WTC11 (cell line): ENCODE results near the gene AFG3L2. TPM values are rescaled to one million over a fixed set of nuclear protein-coding genes. Genes with fewer than 3 reads are reported as not detected.

ENCODE experiments used
- ATAC-seq: fragments of 200-7000 bp; cut with Tn5 transposase; 2 replicates; pipeline ENCODE4 v1.10.0; 2021; ENCODE audit warnings: mild to moderate bottlenecking, moderate library complexity
- CTCF ChIA-PET: fragments of 300-600 bp; sonication (Branson Sonifier 250); formaldehyde crosslinking; loops from one replicate; lab custom pipeline; 2021; ENCODE audit warnings: antibody characterized with exemption; lab: Charles Lee
- POLR2A ChIA-PET: fragments of 350-600 bp; sonication (Branson Sonifier 250); formaldehyde crosslinking; loops from one replicate; lab custom pipeline; 2021; ENCODE audit warnings: antibody characterized with exemption; lab: Charles Lee
- DNase-seq: peaks from one replicate; pipeline ENCODE4 v3.0.0; 2021; ENCODE audit warnings: low spot score
- H3K27ac Mint-ChIP-seq: 2 replicates; pipeline ENCODE4 v1.8.0; 2021; ENCODE audit warnings: mixed read lengths
- H3K27me3 Mint-ChIP-seq: 2 replicates; pipeline ENCODE4 v1.8.0; 2021; ENCODE audit warnings: low read depth, mild to moderate bottlenecking, moderate library complexity, mixed read lengths
- H3K36me3 Mint-ChIP-seq: 2 replicates; pipeline ENCODE4 v1.8.0; 2021; ENCODE audit warnings: mixed read lengths
- H3K4me1 Mint-ChIP-seq: 2 replicates; pipeline ENCODE4 v1.8.0; 2022; ENCODE audit warnings: mixed read lengths
- H3K4me3 Mint-ChIP-seq: 2 replicates; pipeline ENCODE4 v1.8.0; 2021; ENCODE audit warnings: mild to moderate bottlenecking, moderate library complexity, mixed read lengths
- H3K9me3 Mint-ChIP-seq: 2 replicates; pipeline ENCODE4 v1.8.0; 2021; ENCODE audit warnings: mixed read lengths
- HMGA2 ChIP-seq: fragments of 250-450 bp; sonication (Bioruptor Pico); IDR thresholded peaks from 2 replicates; pipeline ENCODE4 v1.4.0; 2021; ENCODE audit warnings: mild to moderate bottlenecking, moderate library complexity
- NFYB ChIP-seq: sonication (generic); formaldehyde crosslinking; conservative IDR thresholded peaks from 2 replicates; pipeline ENCODE4 v1.8.0; 2022; ENCODE audit warnings: low read depth, missing genetic modification reagents
- RELA ChIP-seq: sonication (generic); formaldehyde crosslinking; IDR thresholded peaks from 2 replicates; pipeline ENCODE4 v1.8.1; 2022; ENCODE audit warnings: missing genetic modification reagents, mild to moderate bottlenecking, borderline replicate concordance
- SMAD3 ChIP-seq: sonication (generic); formaldehyde crosslinking; IDR thresholded peaks from 2 replicates; pipeline ENCODE4 v1.8.0; 2022; ENCODE audit warnings: missing genetic modification reagents, mild to moderate bottlenecking, borderline replicate concordance
- SMAD4 ChIP-seq: sonication (generic); formaldehyde crosslinking; IDR thresholded peaks from 2 replicates; pipeline ENCODE4 v1.8.0; 2022; ENCODE audit warnings: mild to moderate bottlenecking, missing genetic modification reagents
- TCF7 ChIP-seq: sonication (generic); formaldehyde crosslinking; IDR thresholded peaks from 2 replicates; pipeline ENCODE4 v1.8.0; 2022; ENCODE audit warnings: mild to moderate bottlenecking, low read depth, missing genetic modification reagents, moderate library complexity
- ZNF138 ChIP-seq: sonication (generic); formaldehyde crosslinking; conservative IDR thresholded peaks from 2 replicates; pipeline ENCODE4 v1.8.1; 2022; ENCODE audit warnings: mild to moderate bottlenecking, moderate library complexity, missing genetic modification reagents
- ZNF219 ChIP-seq: sonication (generic); formaldehyde crosslinking; IDR thresholded peaks from 2 replicates; pipeline ENCODE4 v1.8.0; 2023; ENCODE audit warnings: missing genetic modification reagents, mild to moderate bottlenecking, borderline replicate concordance
- ZNF416 ChIP-seq: fragments of 250-450 bp; sonication (Bioruptor Pico); IDR thresholded peaks from 2 replicates; pipeline ENCODE4 v1.9.0; 2021; ENCODE audit warnings: mild to moderate bottlenecking, inconsistent platforms
- total RNA-seq: library from RNA; stranded (reverse); gene quantifications from 3 replicates; pipeline ENCODE4 v1.2.3, GENCODE V29; 2021
- TF ChIP-seq, protein P1 (sequence below): sonication (generic); formaldehyde crosslinking; IDR thresholded peaks from 2 replicates; pipeline ENCODE4 v1.8.0; 2023; ENCODE audit warnings: mild to moderate bottlenecking, missing genetic modification reagents
- TF ChIP-seq, protein P2 (sequence below): sonication (generic); formaldehyde crosslinking; IDR thresholded peaks from 2 replicates; pipeline ENCODE4 v1.8.0; 2022; ENCODE audit warnings: mild to moderate bottlenecking, missing genetic modification reagents
- TF ChIP-seq, protein P3 (sequence below): sonication (generic); formaldehyde crosslinking; IDR thresholded peaks from 2 replicates; pipeline ENCODE4 v1.8.1; 2022; ENCODE audit warnings: mild to moderate bottlenecking, moderate library complexity, missing genetic modification reagents
- TF ChIP-seq, protein P4 (sequence below): fragments of 250-450 bp; sonication (Bioruptor Pico); IDR thresholded peaks from 2 replicates; pipeline ENCODE4 v1.9.0; 2021; ENCODE audit warnings: mild to moderate bottlenecking
- TF ChIP-seq, protein P5 (sequence below): sonication (generic); formaldehyde crosslinking; IDR thresholded peaks from 2 replicates; pipeline ENCODE4 v1.8.1; 2022; ENCODE audit warnings: low read depth, missing genetic modification reagents, borderline replicate concordance
- TF ChIP-seq, protein P6 (sequence below): sonication (generic); formaldehyde crosslinking; IDR thresholded peaks from 2 replicates; pipeline ENCODE4 v1.8.1; 2023; ENCODE audit warnings: mild to moderate bottlenecking, missing genetic modification reagents
- TF ChIP-seq, protein P7 (sequence below): sonication (generic); formaldehyde crosslinking; IDR thresholded peaks from 2 replicates; pipeline ENCODE4 v1.8.0; 2022; ENCODE audit warnings: mild to moderate bottlenecking, missing genetic modification reagents
- TF ChIP-seq, protein P8 (sequence below): fragments of 250-450 bp; sonication (Bioruptor Pico); IDR thresholded peaks from 2 replicates; pipeline ENCODE4 v1.8.0; 2021; ENCODE audit warnings: mild to moderate bottlenecking
- TF ChIP-seq, protein P9 (sequence below): sonication (generic); formaldehyde crosslinking; IDR thresholded peaks from 2 replicates; pipeline ENCODE4 v1.8.1; 2023; ENCODE audit warnings: mild to moderate bottlenecking, missing genetic modification reagents

AFG3L2 gene
- total RNA-seq, 1 experiment from 2014 or later = 109 TPM

DNA sequence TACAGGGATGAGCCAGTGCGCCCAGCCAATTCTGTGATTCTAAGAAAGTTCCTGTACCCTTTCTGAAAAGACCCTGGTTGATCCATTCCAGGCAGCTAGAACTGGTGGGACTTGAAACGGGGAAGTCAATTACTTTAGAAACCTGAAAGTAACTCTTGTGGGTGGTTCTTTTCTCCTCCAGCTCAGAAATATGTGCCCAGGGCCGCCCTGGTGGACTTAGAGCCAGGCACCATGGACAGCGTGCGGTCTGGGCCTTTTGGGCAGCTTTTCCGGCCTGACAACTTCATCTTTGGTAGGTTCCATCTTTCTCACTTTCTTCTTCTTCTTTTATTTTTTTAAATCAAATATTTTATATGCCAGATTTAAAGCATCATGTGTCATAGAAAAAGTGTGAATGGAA, 66.3 kb downstream of the AFG3L2 start:
- CTCF ChIA-PET = interaction anchor here (0.6 to 4.0 kb wide), 4 partner anchors 17 to 65 kb away, joined by 3 to 24 read pairs (median 4); no protein-coding TSS in a partner anchor
- no peak for TF ChIP-seq NFYB (CRISPR knock-in tag)
- TF ChIP-seq, protein P1, sequence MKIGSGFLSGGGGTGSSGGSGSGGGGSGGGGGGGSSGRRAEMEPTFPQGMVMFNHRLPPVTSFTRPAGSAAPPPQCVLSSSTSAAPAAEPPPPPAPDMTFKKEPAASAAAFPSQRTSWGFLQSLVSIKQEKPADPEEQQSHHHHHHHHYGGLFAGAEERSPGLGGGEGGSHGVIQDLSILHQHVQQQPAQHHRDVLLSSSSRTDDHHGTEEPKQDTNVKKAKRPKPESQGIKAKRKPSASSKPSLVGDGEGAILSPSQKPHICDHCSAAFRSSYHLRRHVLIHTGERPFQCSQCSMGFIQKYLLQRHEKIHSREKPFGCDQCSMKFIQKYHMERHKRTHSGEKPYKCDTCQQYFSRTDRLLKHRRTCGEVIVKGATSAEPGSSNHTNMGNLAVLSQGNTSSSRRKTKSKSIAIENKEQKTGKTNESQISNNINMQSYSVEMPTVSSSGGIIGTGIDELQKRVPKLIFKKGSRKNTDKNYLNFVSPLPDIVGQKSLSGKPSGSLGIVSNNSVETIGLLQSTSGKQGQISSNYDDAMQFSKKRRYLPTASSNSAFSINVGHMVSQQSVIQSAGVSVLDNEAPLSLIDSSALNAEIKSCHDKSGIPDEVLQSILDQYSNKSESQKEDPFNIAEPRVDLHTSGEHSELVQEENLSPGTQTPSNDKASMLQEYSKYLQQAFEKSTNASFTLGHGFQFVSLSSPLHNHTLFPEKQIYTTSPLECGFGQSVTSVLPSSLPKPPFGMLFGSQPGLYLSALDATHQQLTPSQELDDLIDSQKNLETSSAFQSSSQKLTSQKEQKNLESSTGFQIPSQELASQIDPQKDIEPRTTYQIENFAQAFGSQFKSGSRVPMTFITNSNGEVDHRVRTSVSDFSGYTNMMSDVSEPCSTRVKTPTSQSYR (CRISPR knock-in tag) = no peak
- TF ChIP-seq, protein P2, sequence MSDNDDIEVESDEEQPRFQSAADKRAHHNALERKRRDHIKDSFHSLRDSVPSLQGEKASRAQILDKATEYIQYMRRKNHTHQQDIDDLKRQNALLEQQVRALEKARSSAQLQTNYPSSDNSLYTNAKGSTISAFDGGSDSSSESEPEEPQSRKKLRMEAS (CRISPR knock-in tag) = no peak
- TF ChIP-seq, protein P3, sequence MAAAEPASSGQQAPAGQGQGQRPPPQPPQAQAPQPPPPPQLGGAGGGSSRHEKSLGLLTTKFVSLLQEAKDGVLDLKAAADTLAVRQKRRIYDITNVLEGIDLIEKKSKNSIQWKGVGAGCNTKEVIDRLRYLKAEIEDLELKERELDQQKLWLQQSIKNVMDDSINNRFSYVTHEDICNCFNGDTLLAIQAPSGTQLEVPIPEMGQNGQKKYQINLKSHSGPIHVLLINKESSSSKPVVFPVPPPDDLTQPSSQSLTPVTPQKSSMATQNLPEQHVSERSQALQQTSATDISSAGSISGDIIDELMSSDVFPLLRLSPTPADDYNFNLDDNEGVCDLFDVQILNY (CRISPR knock-in tag) = no peak
- TF ChIP-seq, protein P4, sequence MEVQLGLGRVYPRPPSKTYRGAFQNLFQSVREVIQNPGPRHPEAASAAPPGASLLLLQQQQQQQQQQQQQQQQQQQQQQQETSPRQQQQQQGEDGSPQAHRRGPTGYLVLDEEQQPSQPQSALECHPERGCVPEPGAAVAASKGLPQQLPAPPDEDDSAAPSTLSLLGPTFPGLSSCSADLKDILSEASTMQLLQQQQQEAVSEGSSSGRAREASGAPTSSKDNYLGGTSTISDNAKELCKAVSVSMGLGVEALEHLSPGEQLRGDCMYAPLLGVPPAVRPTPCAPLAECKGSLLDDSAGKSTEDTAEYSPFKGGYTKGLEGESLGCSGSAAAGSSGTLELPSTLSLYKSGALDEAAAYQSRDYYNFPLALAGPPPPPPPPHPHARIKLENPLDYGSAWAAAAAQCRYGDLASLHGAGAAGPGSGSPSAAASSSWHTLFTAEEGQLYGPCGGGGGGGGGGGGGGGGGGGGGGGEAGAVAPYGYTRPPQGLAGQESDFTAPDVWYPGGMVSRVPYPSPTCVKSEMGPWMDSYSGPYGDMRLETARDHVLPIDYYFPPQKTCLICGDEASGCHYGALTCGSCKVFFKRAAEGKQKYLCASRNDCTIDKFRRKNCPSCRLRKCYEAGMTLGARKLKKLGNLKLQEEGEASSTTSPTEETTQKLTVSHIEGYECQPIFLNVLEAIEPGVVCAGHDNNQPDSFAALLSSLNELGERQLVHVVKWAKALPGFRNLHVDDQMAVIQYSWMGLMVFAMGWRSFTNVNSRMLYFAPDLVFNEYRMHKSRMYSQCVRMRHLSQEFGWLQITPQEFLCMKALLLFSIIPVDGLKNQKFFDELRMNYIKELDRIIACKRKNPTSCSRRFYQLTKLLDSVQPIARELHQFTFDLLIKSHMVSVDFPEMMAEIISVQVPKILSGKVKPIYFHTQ = no peak
- no peak for TF ChIP-seq ZNF219
- TF ChIP-seq TCF7 (CRISPR knock-in tag) = no peak
- no peak for TF ChIP-seq SMAD4 (CRISPR knock-in tag)
- TF ChIP-seq, protein P5, sequence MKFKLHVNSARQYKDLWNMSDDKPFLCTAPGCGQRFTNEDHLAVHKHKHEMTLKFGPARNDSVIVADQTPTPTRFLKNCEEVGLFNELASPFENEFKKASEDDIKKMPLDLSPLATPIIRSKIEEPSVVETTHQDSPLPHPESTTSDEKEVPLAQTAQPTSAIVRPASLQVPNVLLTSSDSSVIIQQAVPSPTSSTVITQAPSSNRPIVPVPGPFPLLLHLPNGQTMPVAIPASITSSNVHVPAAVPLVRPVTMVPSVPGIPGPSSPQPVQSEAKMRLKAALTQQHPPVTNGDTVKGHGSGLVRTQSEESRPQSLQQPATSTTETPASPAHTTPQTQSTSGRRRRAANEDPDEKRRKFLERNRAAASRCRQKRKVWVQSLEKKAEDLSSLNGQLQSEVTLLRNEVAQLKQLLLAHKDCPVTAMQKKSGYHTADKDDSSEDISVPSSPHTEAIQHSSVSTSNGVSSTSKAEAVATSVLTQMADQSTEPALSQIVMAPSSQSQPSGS (CRISPR knock-in tag) = no peak
- TF ChIP-seq, protein P6, sequence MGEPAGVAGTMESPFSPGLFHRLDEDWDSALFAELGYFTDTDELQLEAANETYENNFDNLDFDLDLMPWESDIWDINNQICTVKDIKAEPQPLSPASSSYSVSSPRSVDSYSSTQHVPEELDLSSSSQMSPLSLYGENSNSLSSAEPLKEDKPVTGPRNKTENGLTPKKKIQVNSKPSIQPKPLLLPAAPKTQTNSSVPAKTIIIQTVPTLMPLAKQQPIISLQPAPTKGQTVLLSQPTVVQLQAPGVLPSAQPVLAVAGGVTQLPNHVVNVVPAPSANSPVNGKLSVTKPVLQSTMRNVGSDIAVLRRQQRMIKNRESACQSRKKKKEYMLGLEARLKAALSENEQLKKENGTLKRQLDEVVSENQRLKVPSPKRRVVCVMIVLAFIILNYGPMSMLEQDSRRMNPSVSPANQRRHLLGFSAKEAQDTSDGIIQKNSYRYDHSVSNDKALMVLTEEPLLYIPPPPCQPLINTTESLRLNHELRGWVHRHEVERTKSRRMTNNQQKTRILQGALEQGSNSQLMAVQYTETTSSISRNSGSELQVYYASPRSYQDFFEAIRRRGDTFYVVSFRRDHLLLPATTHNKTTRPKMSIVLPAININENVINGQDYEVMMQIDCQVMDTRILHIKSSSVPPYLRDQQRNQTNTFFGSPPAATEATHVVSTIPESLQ (CRISPR knock-in tag) = no peak
- H3K36me3 Mint-ChIP-seq = peaks cover 45% of the 10 kb centered on the region
- DNase-seq = no peak
- peak overlapping the region; percentile 37 for H3K4me3 Mint-ChIP-seq
- H3K27ac Mint-ChIP-seq = peak overlapping the region; percentile 45; the same call in 1 of the 2 replicates
- peaks cover 39% of the 10 kb centered on the region for H3K4me1 Mint-ChIP-seq
- no peak for ATAC-seq
- peaks cover 8% of the 10 kb centered on the region for H3K9me3 Mint-ChIP-seq
- H3K27me3 Mint-ChIP-seq = peaks cover 18% of the 10 kb centered on the region
- POLR2A ChIA-PET = interaction anchor here (1.2 kb wide), 1 partner anchor 9 kb away, joined by 3 read pairs; no protein-coding TSS in a partner anchor

DNA sequence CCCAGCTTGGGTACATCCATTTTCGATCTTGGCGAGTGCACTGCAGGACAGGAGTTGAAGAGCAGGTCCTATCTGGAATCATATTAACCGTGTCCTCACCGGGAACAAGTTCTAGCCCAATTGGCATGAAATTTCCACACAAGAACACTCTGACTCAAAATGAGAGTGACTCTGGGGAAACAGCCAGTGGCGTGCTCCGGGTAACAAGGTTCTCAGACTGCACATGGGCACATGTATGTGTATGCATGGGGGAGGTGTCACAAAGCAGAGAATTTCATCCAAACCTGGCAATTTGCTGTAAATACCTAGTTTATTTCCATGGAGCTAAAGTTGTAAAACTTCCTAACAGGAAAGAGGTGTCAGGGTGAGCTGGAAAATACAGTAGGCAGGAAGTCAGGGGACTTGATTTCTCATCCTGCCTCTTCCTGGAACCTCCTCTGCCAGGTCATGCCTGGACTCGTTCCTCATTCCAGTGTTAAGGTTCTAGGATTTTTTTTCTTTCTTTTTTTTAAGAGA, 67.3 kb downstream of the AFG3L2 start:
- no peak for DNase-seq
- CTCF ChIA-PET = interaction anchor here (1.0 to 4.0 kb wide), 5 partner anchors 18 to 38 kb away, joined by 4 to 24 read pairs (median 11); no protein-coding TSS in a partner anchor
- peak overlapping the region; percentile 89 for H3K27ac Mint-ChIP-seq
- TF ChIP-seq, protein P7, sequence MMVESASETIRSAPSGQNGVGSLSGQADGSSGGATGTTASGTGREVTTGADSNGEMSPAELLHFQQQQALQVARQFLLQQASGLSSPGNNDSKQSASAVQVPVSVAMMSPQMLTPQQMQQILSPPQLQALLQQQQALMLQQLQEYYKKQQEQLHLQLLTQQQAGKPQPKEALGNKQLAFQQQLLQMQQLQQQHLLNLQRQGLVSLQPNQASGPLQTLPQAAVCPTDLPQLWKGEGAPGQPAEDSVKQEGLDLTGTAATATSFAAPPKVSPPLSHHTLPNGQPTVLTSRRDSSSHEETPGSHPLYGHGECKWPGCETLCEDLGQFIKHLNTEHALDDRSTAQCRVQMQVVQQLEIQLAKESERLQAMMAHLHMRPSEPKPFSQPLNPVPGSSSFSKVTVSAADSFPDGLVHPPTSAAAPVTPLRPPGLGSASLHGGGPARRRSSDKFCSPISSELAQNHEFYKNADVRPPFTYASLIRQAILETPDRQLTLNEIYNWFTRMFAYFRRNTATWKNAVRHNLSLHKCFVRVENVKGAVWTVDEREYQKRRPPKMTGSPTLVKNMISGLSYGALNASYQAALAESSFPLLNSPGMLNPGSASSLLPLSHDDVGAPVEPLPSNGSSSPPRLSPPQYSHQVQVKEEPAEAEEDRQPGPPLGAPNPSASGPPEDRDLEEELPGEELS (CRISPR knock-in tag) = no peak
- TF ChIP-seq, protein P8, sequence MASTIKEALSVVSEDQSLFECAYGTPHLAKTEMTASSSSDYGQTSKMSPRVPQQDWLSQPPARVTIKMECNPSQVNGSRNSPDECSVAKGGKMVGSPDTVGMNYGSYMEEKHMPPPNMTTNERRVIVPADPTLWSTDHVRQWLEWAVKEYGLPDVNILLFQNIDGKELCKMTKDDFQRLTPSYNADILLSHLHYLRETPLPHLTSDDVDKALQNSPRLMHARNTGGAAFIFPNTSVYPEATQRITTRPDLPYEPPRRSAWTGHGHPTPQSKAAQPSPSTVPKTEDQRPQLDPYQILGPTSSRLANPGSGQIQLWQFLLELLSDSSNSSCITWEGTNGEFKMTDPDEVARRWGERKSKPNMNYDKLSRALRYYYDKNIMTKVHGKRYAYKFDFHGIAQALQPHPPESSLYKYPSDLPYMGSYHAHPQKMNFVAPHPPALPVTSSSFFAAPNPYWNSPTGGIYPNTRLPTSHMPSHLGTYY (CRISPR knock-in tag) = no peak
- TF ChIP-seq SMAD4 (CRISPR knock-in tag) (no peak), HMGA2 (no peak), RELA (CRISPR knock-in tag) (no peak), SMAD3 (no peak), ZNF416 (CRISPR knock-in tag) (no peak), ZNF138 (no peak)
- TF ChIP-seq, protein P9, sequence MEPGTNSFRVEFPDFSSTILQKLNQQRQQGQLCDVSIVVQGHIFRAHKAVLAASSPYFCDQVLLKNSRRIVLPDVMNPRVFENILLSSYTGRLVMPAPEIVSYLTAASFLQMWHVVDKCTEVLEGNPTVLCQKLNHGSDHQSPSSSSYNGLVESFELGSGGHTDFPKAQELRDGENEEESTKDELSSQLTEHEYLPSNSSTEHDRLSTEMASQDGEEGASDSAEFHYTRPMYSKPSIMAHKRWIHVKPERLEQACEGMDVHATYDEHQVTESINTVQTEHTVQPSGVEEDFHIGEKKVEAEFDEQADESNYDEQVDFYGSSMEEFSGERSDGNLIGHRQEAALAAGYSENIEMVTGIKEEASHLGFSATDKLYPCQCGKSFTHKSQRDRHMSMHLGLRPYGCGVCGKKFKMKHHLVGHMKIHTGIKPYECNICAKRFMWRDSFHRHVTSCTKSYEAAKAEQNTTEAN (CRISPR knock-in tag) = no peak

More for the DNA sequence above, 67.3 kb downstream of the AFG3L2 start:
- peaks cover 20% of the 10 kb centered on the region for H3K27me3 Mint-ChIP-seq
- peaks cover 39% of the 10 kb centered on the region for H3K36me3 Mint-ChIP-seq
- no peak for ATAC-seq
- peaks cover 49% of the 10 kb centered on the region for H3K4me1 Mint-ChIP-seq
- H3K9me3 Mint-ChIP-seq = peaks cover 8% of the 10 kb centered on the region
- peak overlapping the region; percentile 79 for H3K4me3 Mint-ChIP-seq
- POLR2A ChIA-PET = no interaction called here
